NCI-H226 (cell line): Measurements from ENCODE around the gene KHK.
"Not testable (repeated sequence)": the region's sequence is repeated elsewhere in the genome, so short reads cannot be mapped to it uniquely, and the experiment has no call there.

Experiments used
- DNase-seq: peaks from one replicate; pipeline ENCODE4 v3.0.0-alpha.2; 2015

The KHK gene

GRCh38 chr2:27099334-27099955 is 12.9 kb downstream of the KHK start:
- no peak for DNase-seq

GRCh38 chr2:27100036-27100435 is 13.5 kb downstream of the KHK start:
- DNase-seq = no peak

- no peak for DNase-seq
Measured at GRCh38 chr2:27102329-27102728, 15.8 kb downstream of the KHK start.

- no peak for DNase-seq
Measured at GRCh38 chr2:27105981-27106380, 19.4 kb downstream of the KHK start.

- no peak for DNase-seq
Measured at GRCh38 chr2:27108221-27108620, 21.6 kb downstream of the KHK start.

- DNase-seq = no peak
Measured at GRCh38 chr2:27109083-27109482, 22.5 kb downstream of the KHK start.

GRCh38 chr2:27110603-27111352 is 24.2 kb downstream of the KHK start:
- DNase-seq = not testable (repeated sequence)

GRCh38 chr2:27111392-27112078 is 25.0 kb downstream of the KHK start:
- DNase-seq = not testable (repeated sequence)

GRCh38 chr2:27115519-27115918 is 28.9 kb downstream of the KHK start:
- peak; percentile 6 for DNase-seq

GRCh38 chr2:27117995-27118524 is 31.5 kb downstream of the KHK start:
- no peak for DNase-seq

GRCh38 chr2:27118525-27119329 is 32.2 kb downstream of the KHK start, which contains the start of gene CGREF1:
TSS of gene CGREF1 (minus strand) at chr2:27119128. CDS start at chr2:27104366, 14,762 bp downstream.
- no peak for DNase-seq

GRCh38 chr2:27119330-27119670 is 32.7 kb downstream of the KHK start:
- not testable (repeated sequence) for DNase-seq

GRCh38 chr2:27121906-27122305 is 35.3 kb downstream of the KHK start:
- DNase-seq = no peak

GRCh38 chr2:27122791-27123190 is 36.2 kb downstream of the KHK start:
- no peak for DNase-seq

- DNase-seq = no peak
Measured at GRCh38 chr2:27123302-27124150, 37.0 kb downstream of the KHK start, which contains the start of gene ABHD1. TSS of gene ABHD1 (plus strand) at chr2:27123815. CDS start at chr2:27123949, 134 bp downstream.

GRCh38 chr2:27125104-27125503 is 38.5 kb downstream of the KHK start:
- DNase-seq = no peak

GRCh38 chr2:27126252-27126710 is 39.7 kb downstream of the KHK start:
- DNase-seq = no peak

GRCh38 chr2:27127883-27128667 is 41.5 kb downstream of the KHK start:
- DNase-seq = no peak

- no peak for DNase-seq
Measured at GRCh38 chr2:27128668-27129571, 42.3 kb downstream of the KHK start.

GRCh38 chr2:27130396-27130795 is 43.8 kb downstream of the KHK start:
- DNase-seq = no peak
